Osteoblast (primary cell): ENCODE measurements around the gene TENT4B. TPM values are rescaled to one million over a fixed set of nuclear protein-coding genes. Genes with fewer than 3 reads are reported as not detected.

Experiments
- DNase-seq: peaks from one replicate; pipeline ENCODE4 v3.0.0; 2011; ENCODE audit warnings: low spot score, mixed read lengths; ENCODE audit not compliant: insufficient read length; ENCODE audit errors: missing footprints
- H2AFZ ChIP-seq: 2 replicates; pipeline ENCODE4 v1.6.0; 2011; ENCODE audit warnings: mild to moderate bottlenecking, low read length
- H3K27ac ChIP-seq: 2 replicates; pipeline ENCODE4 v1.5.1; 2011; ENCODE audit warnings: mild to moderate bottlenecking, low read depth, low read length, moderate library complexity
- H3K27me3 ChIP-seq: 2 replicates; pipeline ENCODE4 v1.6.0; 2012; ENCODE audit warnings: mild to moderate bottlenecking, control low read depth, inconsistent platforms, low read length, moderate library complexity; ENCODE audit not compliant: insufficient read depth
- H3K36me3 ChIP-seq: 2 replicates; pipeline ENCODE4 v1.5.1; 2011; ENCODE audit warnings: mild to moderate bottlenecking, low read length, control low read depth, moderate library complexity; ENCODE audit not compliant: insufficient read depth
- H3K4me1 ChIP-seq: 2 replicates; pipeline ENCODE4 v1.5.1; 2011; ENCODE audit warnings: mild to moderate bottlenecking, low read length, control low read depth, moderate library complexity; ENCODE audit not compliant: insufficient read depth
- H3K4me2 ChIP-seq: 2 replicates; pipeline ENCODE4 v1.6.0; 2011; ENCODE audit warnings: mild to moderate bottlenecking, low read length; ENCODE audit not compliant: insufficient read depth
- H3K4me3 ChIP-seq: fragments of 200-600 bp; sonication (generic); 3 replicates; pipeline ENCODE4 v1.5.1; 2012; ENCODE audit warnings: mild to moderate bottlenecking, low read length, inconsistent platforms; ENCODE audit not compliant: insufficient read depth
- H3K79me2 ChIP-seq: 2 replicates; pipeline ENCODE4 v1.6.0; 2012; ENCODE audit warnings: mild to moderate bottlenecking, low read length, control low read depth, inconsistent platforms; ENCODE audit not compliant: insufficient read depth
- H3K9me3 ChIP-seq: 2 replicates; pipeline ENCODE4 v1.5.1; 2011; ENCODE audit warnings: low read depth, low read length, control low read depth
- H4K20me1 ChIP-seq: 2 replicates; pipeline ENCODE4 v1.6.0; 2012; ENCODE audit warnings: mild to moderate bottlenecking, low read length, control low read depth; ENCODE audit not compliant: insufficient read depth
- total RNA-seq: library from RNA; depleted of rRNA; stranded (reverse); fragments of >200 nt; gene quantifications from 2 replicates; pipeline ENCODE4 v1.2.3, GENCODE V29; 2012
- TF ChIP-seq, protein P1 (sequence below): IDR thresholded peaks from 2 replicates; pipeline ENCODE4 v1.5.1; 2011; ENCODE audit warnings: mild to moderate bottlenecking, low read depth, low read length, moderate library complexity; ENCODE audit errors: extremely low read depth

The TENT4B gene
- total RNA-seq, 1 donor: 10.1 TPM

DNA sequence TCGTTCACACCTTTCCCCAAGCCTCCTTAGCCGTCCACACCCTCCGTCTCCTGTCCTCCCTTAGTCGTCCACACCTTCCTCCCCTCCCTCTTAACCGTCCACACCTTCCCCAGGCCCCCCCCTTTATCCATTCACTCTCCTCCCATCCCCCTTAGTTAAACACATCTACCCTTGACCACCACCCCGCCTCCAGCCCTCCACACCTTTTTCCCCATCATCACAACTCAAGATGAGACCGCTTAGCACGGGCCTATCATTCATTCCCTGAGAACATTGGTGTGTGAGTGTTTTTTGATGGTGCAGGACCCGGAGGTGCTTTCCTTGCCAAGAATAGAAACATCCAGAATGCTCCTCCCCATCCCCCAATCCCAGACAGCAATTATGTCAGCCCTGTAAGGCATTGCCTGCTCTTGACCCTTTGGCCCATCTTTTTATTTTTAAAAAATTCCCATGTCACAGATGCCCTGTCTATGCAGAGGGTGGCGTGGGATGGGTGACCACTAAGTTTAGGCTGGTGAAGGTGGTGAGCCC lies 1.4 kb downstream of the TENT4B start:
- Histone ChIP-seq H3K4me2 (peak overlapping the region; percentile 90), H4K20me1 (peaks cover 49% of the 10 kb centered on the region), H2AFZ (peak overlapping the region; percentile 23), H3K79me2 (peaks cover 55% of the 10 kb centered on the region), H3K27ac (peak overlapping the region; percentile 19), H3K36me3 (no peaks in the 10 kb centered on the region), H3K27me3 (no peaks in the 10 kb centered on the region), H3K4me3 (peak overlapping the region; percentile 87), H3K9me3 (no peaks in the 10 kb centered on the region), H3K4me1 (peaks cover 18% of the 10 kb centered on the region)
- DNase-seq: peak; percentile 76
- TF ChIP-seq, protein P1, sequence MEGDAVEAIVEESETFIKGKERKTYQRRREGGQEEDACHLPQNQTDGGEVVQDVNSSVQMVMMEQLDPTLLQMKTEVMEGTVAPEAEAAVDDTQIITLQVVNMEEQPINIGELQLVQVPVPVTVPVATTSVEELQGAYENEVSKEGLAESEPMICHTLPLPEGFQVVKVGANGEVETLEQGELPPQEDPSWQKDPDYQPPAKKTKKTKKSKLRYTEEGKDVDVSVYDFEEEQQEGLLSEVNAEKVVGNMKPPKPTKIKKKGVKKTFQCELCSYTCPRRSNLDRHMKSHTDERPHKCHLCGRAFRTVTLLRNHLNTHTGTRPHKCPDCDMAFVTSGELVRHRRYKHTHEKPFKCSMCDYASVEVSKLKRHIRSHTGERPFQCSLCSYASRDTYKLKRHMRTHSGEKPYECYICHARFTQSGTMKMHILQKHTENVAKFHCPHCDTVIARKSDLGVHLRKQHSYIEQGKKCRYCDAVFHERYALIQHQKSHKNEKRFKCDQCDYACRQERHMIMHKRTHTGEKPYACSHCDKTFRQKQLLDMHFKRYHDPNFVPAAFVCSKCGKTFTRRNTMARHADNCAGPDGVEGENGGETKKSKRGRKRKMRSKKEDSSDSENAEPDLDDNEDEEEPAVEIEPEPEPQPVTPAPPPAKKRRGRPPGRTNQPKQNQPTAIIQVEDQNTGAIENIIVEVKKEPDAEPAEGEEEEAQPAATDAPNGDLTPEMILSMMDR: no peak

DNA sequence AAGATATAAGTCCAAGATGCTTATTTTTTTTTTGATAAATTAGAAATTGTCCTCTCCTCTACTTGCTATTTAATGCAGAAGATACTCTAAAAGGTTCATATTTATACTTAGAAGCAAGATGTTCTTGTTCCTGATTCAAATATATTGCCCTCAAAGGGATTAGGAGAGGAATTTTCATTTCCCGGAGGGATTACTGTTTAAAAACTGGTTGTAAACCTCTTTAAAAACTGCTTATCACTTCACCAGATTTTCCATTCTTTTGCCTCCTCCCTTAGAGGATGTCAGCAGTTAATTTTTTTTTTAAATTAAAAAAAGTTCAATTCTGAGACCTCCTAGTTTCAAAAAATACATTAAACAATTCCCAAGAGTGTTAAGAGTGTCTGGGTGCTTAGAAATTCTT lies 2.8 kb downstream of the TENT4B start:
- H3K4me1 ChIP-seq: peaks cover 22% of the 10 kb centered on the region
- H3K27ac ChIP-seq: no peak overlapping the region
- no peak overlapping the region for H2AFZ ChIP-seq
- H3K4me3 ChIP-seq: peak overlapping the region; percentile 87
- H4K20me1 ChIP-seq: peaks cover 59% of the 10 kb centered on the region
- H3K9me3 ChIP-seq: no peaks in the 10 kb centered on the region
- TF ChIP-seq, protein P1: no peak
- H3K79me2 ChIP-seq: peaks cover 69% of the 10 kb centered on the region
- no peaks in the 10 kb centered on the region for H3K36me3 ChIP-seq
- peak; percentile 29 for DNase-seq
- H3K27me3 ChIP-seq: no peaks in the 10 kb centered on the region
- H3K4me2 ChIP-seq: peak overlapping the region; percentile 90

DNA sequence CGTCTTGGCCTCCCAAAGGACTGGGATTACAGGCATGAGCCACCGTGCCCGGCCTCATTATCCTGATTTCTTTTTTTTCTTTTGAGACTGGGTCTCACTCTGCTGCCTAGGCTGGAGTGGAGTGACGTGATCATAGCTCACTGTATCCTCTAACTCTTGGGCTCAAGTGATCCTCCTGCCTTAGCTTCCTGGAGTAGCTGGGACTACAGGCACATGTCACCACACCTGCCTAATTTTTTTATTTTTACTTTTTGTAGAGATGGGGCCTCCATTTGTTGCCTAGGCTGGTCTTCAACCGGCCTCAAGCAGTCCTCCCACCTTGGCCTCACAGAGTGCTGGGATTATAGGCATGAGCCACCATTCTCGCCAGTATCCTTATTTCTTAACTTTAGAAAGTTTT lies 3.5 kb downstream of the TENT4B start:
- Histone ChIP-seq H3K27ac (no peak overlapping the region), H2AFZ (no peak overlapping the region), H3K9me3 (no peaks in the 10 kb centered on the region), H3K79me2 (peaks cover 75% of the 10 kb centered on the region), H3K4me1 (peaks cover 22% of the 10 kb centered on the region), H3K36me3 (no peaks in the 10 kb centered on the region), H4K20me1 (peaks cover 61% of the 10 kb centered on the region), H3K27me3 (no peaks in the 10 kb centered on the region), H3K4me2 (no peak overlapping the region), H3K4me3 (no peak overlapping the region)
- TF ChIP-seq, protein P1: no peak
- DNase-seq: no peak

DNA sequence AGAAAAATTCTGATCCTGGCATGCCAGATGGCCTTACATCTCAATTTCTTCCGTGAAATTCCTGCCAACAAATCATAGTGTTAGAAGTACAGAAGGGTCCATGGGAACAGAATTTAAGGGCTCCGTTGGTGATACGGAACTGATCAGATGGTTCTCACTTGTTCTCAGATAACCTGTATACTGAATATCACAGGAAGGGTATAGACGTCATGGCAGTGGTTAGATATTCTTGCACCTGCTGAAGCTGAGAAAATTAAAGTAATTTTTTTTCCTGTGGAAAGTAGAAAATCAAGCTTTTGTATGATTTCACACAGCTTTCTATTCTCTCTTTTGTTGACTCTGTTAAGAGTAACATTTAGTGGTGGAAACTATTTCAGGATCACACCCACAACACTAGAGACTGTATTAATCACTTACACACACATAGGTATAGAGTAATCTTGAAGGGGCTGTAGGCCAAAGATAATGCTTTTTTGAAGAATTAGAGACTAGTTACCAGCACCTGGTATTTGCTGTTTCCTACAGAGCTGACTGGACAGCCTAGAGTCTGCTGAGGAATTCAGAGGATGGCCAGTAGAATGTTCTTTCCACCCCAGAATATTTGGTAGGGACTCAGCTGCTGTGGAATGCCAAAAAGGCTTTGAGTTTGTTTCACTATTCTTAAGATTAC lies 7.5 kb downstream of the TENT4B start:
- H2AFZ ChIP-seq: no peak overlapping the region
- H3K27me3 ChIP-seq: no peaks in the 10 kb centered on the region
- no peak overlapping the region for H3K27ac ChIP-seq
- TF ChIP-seq, protein P1: no peak
- peak; percentile 79 for DNase-seq
- no peak overlapping the region for H3K4me2 ChIP-seq
- H3K36me3 ChIP-seq: no peaks in the 10 kb centered on the region
- peaks cover 88% of the 10 kb centered on the region for H3K79me2 ChIP-seq
- peaks cover 53% of the 10 kb centered on the region for H4K20me1 ChIP-seq
- H3K4me1 ChIP-seq: peaks cover 7% of the 10 kb centered on the region
- no peaks in the 10 kb centered on the region for H3K9me3 ChIP-seq
- no peak overlapping the region for H3K4me3 ChIP-seq
